NCI-H748 (cell line): ENCODE data around the gene DNLZ.
"Not testable (repeated sequence)": the region's sequence is repeated elsewhere in the genome, so short reads cannot be mapped to it uniquely, and the experiment has no call there.

Experiments
- DNase-seq: peaks from one replicate; lab custom pipeline; 2025; ENCODE audit not compliant: unreplicated experiment; lab: John Stamatoyannopoulos, UW

The DNLZ gene

GRCh38 chr9:136361754-136362449 lies 1.6 kb downstream of the DNLZ start:
- no peak for DNase-seq

- no peak for DNase-seq
Observed at GRCh38 chr9:136361047-136361753, 2.3 kb downstream of the DNLZ start.

GRCh38 chr9:136359774-136360718 lies 3.5 kb downstream of the DNLZ start:
- no peak for DNase-seq

- DNase-seq, result no peak
Observed at GRCh38 chr9:136358888-136359287, 4.7 kb downstream of the DNLZ start.

DNA sequence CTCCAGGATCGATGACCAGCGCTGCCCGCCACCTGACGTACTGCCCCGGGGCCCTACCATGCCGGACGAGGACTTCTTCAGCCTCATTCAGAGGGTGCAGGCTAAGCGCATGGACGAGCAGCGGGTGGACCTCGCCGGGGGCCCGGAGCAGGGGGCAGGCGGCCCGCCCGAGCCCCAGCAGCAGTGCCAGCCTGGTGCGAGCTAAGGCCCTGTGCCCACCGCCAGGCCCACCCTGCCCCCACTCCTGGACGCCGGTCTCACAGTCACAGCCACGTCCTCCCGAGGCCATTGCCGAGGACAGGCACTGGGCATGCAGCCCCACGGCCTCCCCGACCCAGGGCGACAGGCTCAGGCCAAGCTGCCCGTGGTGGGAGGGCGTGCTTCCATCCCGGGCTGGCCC lies 5.5 kb downstream of the DNLZ start:
- DNase-seq, result no peak

- DNase-seq, result no peak
Observed at GRCh38 chr9:136357202-136357725, 6.3 kb downstream of the DNLZ start.

DNA sequence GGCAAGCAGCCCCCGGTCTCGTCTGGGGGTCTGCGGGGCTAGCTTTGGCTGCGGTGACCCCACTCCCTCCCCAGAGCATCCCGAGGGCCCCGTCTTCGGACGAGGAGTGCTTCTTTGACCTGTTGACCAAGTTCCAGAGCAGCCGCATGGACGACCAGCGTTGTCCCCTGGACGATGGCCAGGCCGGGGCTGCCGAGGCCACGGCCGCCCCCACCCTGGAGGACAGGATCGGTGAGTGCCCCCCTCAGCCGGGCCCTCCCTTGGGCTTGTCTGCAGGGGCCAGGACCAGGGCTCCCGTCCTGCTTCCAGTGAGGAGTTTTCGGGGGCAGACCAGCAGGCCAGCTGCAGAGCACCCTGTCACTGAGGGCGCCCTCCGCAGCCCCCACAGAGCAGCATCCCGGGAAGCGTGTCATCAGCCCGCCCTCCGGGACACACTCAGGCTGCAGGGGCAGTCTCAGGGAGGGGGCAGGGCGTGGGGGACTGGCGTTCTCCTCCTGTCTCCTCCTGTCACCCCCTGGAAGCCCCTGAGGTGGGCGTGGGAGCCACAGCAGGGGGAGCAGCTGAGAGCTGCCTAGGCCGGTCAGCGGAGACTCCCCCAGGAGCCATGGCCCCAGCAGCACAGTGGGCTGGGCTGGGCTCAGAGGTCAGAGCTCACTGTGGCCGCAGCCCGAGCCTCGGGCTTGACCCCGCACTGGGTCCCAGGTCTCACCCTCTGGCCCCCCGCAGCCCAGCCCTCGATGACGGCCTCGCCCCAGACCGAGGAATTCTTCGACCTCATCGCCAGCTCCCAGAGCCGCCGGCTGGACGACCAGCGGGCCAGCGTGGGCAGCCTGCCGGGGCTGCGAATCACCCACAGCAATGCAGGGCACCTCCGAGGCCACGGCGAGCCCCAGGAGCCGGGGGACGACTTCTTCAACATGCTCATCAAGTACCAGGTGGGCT lies 7.7 kb downstream of the DNLZ start:
- DNase-seq, result no peak

DNA sequence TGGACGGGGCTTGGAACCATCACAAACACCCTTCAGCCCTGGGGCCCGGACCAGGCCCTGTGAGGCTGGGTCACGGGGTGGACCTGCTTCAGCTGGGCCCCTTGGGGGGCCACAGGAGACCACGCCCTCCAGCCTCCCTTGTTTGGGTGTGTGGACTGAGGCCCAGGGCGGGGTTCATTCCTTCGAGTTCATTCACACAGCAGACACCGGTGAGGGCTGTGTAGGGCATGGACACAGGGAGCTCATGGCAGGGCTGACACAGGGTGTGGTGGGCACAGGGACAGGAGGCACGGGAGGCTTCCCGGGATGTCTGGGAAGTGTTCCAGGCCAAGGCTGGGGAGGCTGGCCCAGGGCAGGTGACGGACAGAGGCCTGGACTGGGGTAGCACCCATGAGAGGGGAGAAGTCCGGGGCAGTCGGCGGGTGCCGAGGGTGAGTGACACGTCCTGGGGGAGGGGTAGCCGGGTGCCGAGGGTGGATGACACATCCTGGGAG lies 8.9 kb downstream of the DNLZ start:
- no peak for DNase-seq

DNA sequence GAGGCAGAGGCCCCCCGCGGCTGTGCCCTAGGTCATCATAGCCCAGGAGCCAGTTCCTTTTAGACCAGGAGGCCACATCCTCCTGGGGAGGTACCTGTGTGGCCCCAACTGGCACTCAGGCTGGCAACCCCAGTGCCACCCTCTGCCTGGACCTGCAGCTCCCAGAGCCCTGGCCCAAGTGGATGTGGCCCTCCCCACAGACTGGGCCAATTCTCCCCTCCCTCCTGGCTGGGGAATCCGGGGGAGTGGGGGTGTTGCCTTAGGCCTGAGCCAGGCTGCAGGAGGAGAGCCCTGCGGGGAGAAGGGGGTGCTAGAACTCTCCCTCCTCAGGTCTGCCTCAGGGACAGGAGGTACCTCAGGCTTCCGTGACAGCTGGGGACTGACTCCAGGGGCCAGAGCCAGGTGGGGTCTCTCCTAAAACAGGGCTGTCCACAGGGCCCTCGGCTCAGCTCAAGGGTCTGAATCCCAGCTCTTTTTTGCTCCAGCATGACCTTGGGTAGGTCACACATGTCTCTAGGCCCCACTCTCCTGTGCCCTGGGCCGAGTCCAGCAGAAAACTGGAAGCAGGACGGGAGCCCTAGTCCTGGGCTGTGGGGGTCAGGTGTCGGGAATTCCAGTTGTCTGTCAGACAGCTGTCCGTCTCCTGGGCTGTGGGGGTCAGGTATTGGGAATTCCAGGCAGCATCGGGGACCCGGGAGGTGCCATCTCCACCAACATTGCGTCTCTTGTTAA lies 9.6 kb downstream of the DNLZ start:
- no peak for DNase-seq

DNA sequence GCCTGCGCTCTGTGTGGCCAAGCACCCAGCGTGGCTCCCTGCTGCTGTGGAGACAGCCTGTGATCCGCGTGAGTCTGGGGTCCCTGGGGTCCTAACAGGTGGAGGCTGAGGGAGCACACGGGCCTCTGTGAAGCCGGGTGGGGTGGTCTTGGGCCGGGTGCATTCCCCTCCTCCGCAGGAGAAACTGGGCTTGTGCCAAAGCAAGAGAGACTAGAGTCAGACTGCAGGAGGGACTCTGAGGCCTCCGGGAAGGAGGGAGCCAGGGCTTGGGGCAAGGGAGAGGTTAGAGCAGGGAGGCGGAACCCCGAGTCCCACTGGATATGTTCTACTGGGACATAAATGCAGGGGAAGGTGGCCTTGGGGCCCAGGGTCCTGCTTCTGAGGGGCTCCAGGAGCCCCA lies 10.5 kb downstream of the DNLZ start:
- no peak for DNase-seq

GRCh38 chr9:136352682-136353081 lies 10.9 kb downstream of the DNLZ start:
- peak; percentile 27 for DNase-seq

GRCh38 chr9:136351868-136352267 lies 11.7 kb downstream of the DNLZ start:
- not testable (repeated sequence) for DNase-seq

GRCh38 chr9:136351252-136351800 lies 12.2 kb downstream of the DNLZ start:
- no peak for DNase-seq

DNA sequence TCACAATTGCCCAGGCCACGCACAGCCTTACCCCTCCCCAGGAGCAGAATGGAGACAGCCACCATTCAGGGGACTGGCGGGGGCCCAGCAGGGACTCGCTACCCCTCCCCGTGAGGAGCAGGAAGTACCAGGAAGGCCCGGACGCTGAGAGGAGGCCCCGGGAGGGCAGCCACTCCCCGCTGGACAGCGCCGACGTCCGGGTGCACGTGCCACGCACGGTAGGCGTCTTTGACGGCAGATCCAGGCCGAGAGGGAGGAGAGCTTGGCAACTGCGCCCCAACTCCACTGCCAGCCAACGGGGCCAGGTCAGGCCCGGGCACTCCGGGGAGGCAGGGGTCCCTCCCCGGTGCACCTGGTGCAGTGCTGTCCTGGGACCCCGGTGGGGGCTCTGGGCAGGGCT lies 14.0 kb downstream of the DNLZ start:
- no peak for DNase-seq

- DNase-seq, result peak; percentile 22
Observed at GRCh38 chr9:136348691-136349090, 14.9 kb downstream of the DNLZ start.

- DNase-seq, result no peak
Observed at GRCh38 chr9:136347472-136348256, 15.9 kb downstream of the DNLZ start.

DNA sequence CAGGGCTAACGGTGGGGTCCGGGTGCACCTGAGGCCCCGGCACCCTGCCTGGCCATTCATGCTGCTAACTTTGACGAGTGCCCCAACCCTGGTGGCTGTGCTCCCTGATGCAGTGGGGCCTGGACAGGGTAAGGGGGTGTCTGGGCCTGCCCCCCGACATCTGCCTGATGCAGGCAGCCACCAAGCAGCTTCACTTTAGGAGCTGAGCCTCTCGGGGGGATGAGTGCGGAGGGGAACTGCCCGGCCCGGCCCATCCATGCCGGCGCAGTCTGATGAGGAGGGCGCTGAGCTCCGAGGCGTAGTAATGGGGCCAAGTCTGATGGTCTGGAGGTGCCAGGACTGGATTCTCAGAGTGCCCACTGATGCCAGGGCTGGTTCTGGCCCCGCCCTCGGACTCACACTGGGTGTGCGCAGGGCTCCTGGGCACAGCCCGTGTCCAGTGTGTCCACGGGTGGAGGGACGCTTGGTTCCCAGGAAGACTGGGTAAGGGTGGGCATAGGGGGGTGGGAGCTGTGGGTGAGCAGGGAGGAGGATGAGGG lies 16.5 kb downstream of the DNLZ start:
- no peak for DNase-seq

GRCh38 chr9:136346157-136346481 lies 17.4 kb downstream of the DNLZ start:
- DNase-seq, result no peak
